DMS79 treated with DMSO at 0.1 percent for 48 hours (cell line): ENCODE data around the gene NKD2.

Experiments used
- DNase-seq: peaks from one replicate; lab custom pipeline; 2025; lab: John Stamatoyannopoulos, UW

NKD2 gene

GRCh38 chr5:978693-979092, 29.9 kb upstream of the NKD2 start:
- DNase-seq: no peak

GRCh38 chr5:979100-979817, 29.3 kb upstream of the NKD2 start:
- DNase-seq: no peak

GRCh38 chr5:980001-980588, 28.5 kb upstream of the NKD2 start:
- DNase-seq: no peak

- DNase-seq: no peak
These were observed 27.6 kb upstream of the NKD2 start for GRCh38 chr5:980966-981365.

GRCh38 chr5:981456-981855, 27.1 kb upstream of the NKD2 start:
- DNase-seq: no peak

- no peak for DNase-seq
These were observed 26.0 kb upstream of the NKD2 start for GRCh38 chr5:982377-983237.

- no peak for DNase-seq
These were observed 25.4 kb upstream of the NKD2 start for GRCh38 chr5:983238-983524.

- no peak for DNase-seq
These were observed 25.0 kb upstream of the NKD2 start for GRCh38 chr5:983568-983967.

GRCh38 chr5:984774-985173, 23.8 kb upstream of the NKD2 start:
- DNase-seq: no peak

GRCh38 chr5:987761-988160, 20.8 kb upstream of the NKD2 start:
- no peak for DNase-seq

- no peak for DNase-seq
These were observed 20.3 kb upstream of the NKD2 start for GRCh38 chr5:988322-988721.

- no peak for DNase-seq
These were observed 18.6 kb upstream of the NKD2 start for GRCh38 chr5:989961-990530.

GRCh38 chr5:991472-992267, 16.9 kb upstream of the NKD2 start:
- no peak for DNase-seq

- no peak for DNase-seq
These were observed 14.4 kb upstream of the NKD2 start for GRCh38 chr5:994272-994607.

GRCh38 chr5:994821-995220, 13.8 kb upstream of the NKD2 start:
- no peak for DNase-seq

- DNase-seq: no peak
These were observed 13.3 kb upstream of the NKD2 start for GRCh38 chr5:995318-995717.

GRCh38 chr5:997001-997474, 11.6 kb upstream of the NKD2 start:
- DNase-seq: no peak

- DNase-seq: no peak
These were observed 10.9 kb upstream of the NKD2 start for GRCh38 chr5:997711-998110.

GRCh38 chr5:998246-999031, 10.2 kb upstream of the NKD2 start:
- no peak for DNase-seq

GRCh38 chr5:999032-999501, 9.5 kb upstream of the NKD2 start:
- DNase-seq: no peak

- DNase-seq: no peak
These were observed 8.9 kb upstream of the NKD2 start for GRCh38 chr5:999724-1000123.
